Breast epithelium (tissue), 3 donors: ENCODE results near the gene VAMP2.

ENCODE experiments used
- CTCF ChIP-seq, 3 donors: fragments of 450-650 bp; IDR thresholded peaks; one replicate each; pipeline ENCODE4 v1.5.1; 2016 to 2017; ENCODE audit warnings: antibody characterized with exemption in 3 of 3, mild to moderate bottlenecking in 3 of 3, moderate library complexity in 3 of 3
- POLR2A ChIP-seq: fragments of 450-650 bp; IDR thresholded peaks from one replicate; pipeline ENCODE4 v1.6.1; 2016; ENCODE audit warnings: antibody characterized with exemption, mild to moderate bottlenecking, moderate library complexity
- POLR2AphosphoS5 ChIP-seq, 3 donors: sonication (generic); formaldehyde crosslinking; IDR thresholded peaks; one replicate each; pipeline ENCODE4 v1.6.1; 2017; ENCODE audit warnings: antibody characterized with exemption in 3 of 3

- TF ChIP-seq POLR2A (no peak), CTCF (IDR thresholded peaks at IDR 0.05) (no peak), POLR2AphosphoS5 (IDR thresholded peaks at IDR 0.05) (no peak)
Observed at GRCh38 chr17:8206536-8206935, 43.8 kb upstream of the VAMP2 start.
